GM18951 (cell line): ENCODE data around the gene KLHL29.
"Not testable (repeated sequence)": the region's sequence is repeated elsewhere in the genome, so short reads cannot be mapped to it uniquely, and the experiment has no call there.

Experiments used
- POLR2A ChIP-seq: IDR thresholded peaks from 4 replicates; pipeline ENCODE4 v1.6.1; 2011; ENCODE audit warnings: mild to moderate bottlenecking; ENCODE audit not compliant: insufficient read length, insufficient read depth; ENCODE audit errors: extremely low read depth
- in situ Hi-C: fragments of 300-500 bp; cut with MboI; formaldehyde crosslinking; loops from one replicate; pipeline ENCODE4 v1.12.0; 2022; ENCODE audit warnings: low sequenced_read_pairs, mixed read lengths, inconsistent platforms; ENCODE audit not compliant: unreplicated experiment

The KLHL29 gene

GRCh38 chr2:23384551-23385343 lies at the start of gene KLHL29:
KLHL29 (plus strand) TSS chr2:23385179; CDS start chr2:23562197, 177,018 bp downstream.
- TF ChIP-seq POLR2A, result peak; percentile 83
- in situ Hi-C loops, result no loop called here

- TF ChIP-seq POLR2A, result no peak
- in situ Hi-C loops, result no loop called here
These were observed 49.4 kb upstream of the KLHL29 start for GRCh38 chr2:23335550-23335949.

- TF ChIP-seq POLR2A, result no peak
- in situ Hi-C loops, result no loop called here
These were observed 42.9 kb upstream of the KLHL29 start for GRCh38 chr2:23342075-23342474.

- in situ Hi-C loops, result no loop called here
- no peak for TF ChIP-seq POLR2A
These were observed 39.0 kb upstream of the KLHL29 start for GRCh38 chr2:23346029-23346428.

- TF ChIP-seq POLR2A, result no peak
- in situ Hi-C loops, result no loop called here
These were observed 38.2 kb upstream of the KLHL29 start for GRCh38 chr2:23346781-23347180.

- in situ Hi-C loops, result no loop called here
- TF ChIP-seq POLR2A, result no peak
These were observed 37.4 kb upstream of the KLHL29 start for GRCh38 chr2:23347471-23348092.

- in situ Hi-C loops, result not testable (repeated sequence)
These were observed 36.9 kb upstream of the KLHL29 start for GRCh38 chr2:23348093-23348481.

- TF ChIP-seq POLR2A, result no peak
- in situ Hi-C loops, result no loop called here
These were observed 35.5 kb upstream of the KLHL29 start for GRCh38 chr2:23349508-23349907.

- in situ Hi-C loops, result no loop called here
- TF ChIP-seq POLR2A, result no peak
These were observed 34.8 kb upstream of the KLHL29 start for GRCh38 chr2:23350041-23350791.

- in situ Hi-C loops, result no loop called here
- TF ChIP-seq POLR2A, result no peak
These were observed 34.1 kb upstream of the KLHL29 start for GRCh38 chr2:23350792-23351355.

- no peak for TF ChIP-seq POLR2A
- in situ Hi-C loops, result no loop called here
These were observed 33.4 kb upstream of the KLHL29 start for GRCh38 chr2:23351388-23352141.

- in situ Hi-C loops, result no loop called here
These were observed 30.4 kb upstream of the KLHL29 start for GRCh38 chr2:23354554-23354953.

GRCh38 chr2:23355001-23355400 lies 30.0 kb upstream of the KLHL29 start:
- in situ Hi-C loops, result no loop called here

More at GRCh38 chr2:23354554-23354953, 30.4 kb upstream of the KLHL29 start:
- TF ChIP-seq POLR2A, result no peak

More at GRCh38 chr2:23355001-23355400, 30.0 kb upstream of the KLHL29 start:
- TF ChIP-seq POLR2A, result no peak
